ENCODE measurements around the gene ZFYVE21. TPM values are rescaled to one million over a fixed set of nuclear protein-coding genes. Genes with fewer than 3 reads are reported as not detected.

ZFYVE21 gene
- total RNA-seq, 4 donors from 2014 or later, result 151 to 308 (median 224) TPM

- TF ChIP-seq POLR2A (IDR thresholded peaks at IDR 0.05) (no peak), CTCF (IDR thresholded peaks at IDR 0.05) (no peak), EP300 (IDR thresholded peaks at IDR 0.05) (no peak)
- peaks cover 0 to 76% (median 0%) of the 10 kb centered on the region in 3 donors for H3K36me3 ChIP-seq
- H3K4me1 ChIP-seq, result peaks cover 0 to 4% (median 0%) of the 10 kb centered on the region in 4 donors
These were observed 28.1 kb downstream of the ZFYVE21 start for GRCh38 chr14:103743691-103744090.

GRCh38 chr14:103744621-103745395 is 29.2 kb downstream of the ZFYVE21 start:
- Histone ChIP-seq H3K27ac (peak overlapping the region in 1 of 4 donors; percentile 1), H3K4me1 (peaks cover 0 to 4% (median 0%) of the 10 kb centered on the region in 4 donors), H3K27me3 (no peaks in the 10 kb centered on the region), H3K4me3 (no peak overlapping the region), H3K36me3 (peaks cover 0 to 70% (median 0%) of the 10 kb centered on the region in 3 donors), H3K9me3 (no peaks in the 10 kb centered on the region)
- DNase-seq (ENCODE audit: low spot score in 2 of 2), result no peak
- no peak for TF ChIP-seq CTCF (IDR thresholded peaks at IDR 0.05)
- no peak for TF ChIP-seq POLR2A (IDR thresholded peaks at IDR 0.05)
- no peak for TF ChIP-seq EP300 (IDR thresholded peaks at IDR 0.05)
- 87 to 91% methylated on average over 15 of the region's 15 CpGs for WGBS, 2 donors

More at GRCh38 chr14:103743691-103744090, 28.1 kb downstream of the ZFYVE21 start:
- Histone ChIP-seq H3K9me3 (no peaks in the 10 kb centered on the region), H3K27ac (peak overlapping the region in 1 of 4 donors; percentile 20), H3K27me3 (no peaks in the 10 kb centered on the region), H3K4me3 (no peak overlapping the region)
- DNase-seq (ENCODE audit: low spot score in 2 of 2), result peak in 1 of 2 donors; percentile 13
- 77 to 80% methylated on average over 12 to 14 of the region's 15 CpGs for WGBS, 2 donors

- WGBS, 2 donors, result 72% methylated on average over 5 of the region's 5 CpGs
- H3K4me1 ChIP-seq, result peaks cover 0 to 4% (median 0%) of the 10 kb centered on the region in 4 donors
- H3K4me3 ChIP-seq, result no peak overlapping the region
- no peaks in the 10 kb centered on the region for H3K9me3 ChIP-seq
- TF ChIP-seq EP300 (IDR thresholded peaks at IDR 0.05) (no peak), CTCF (IDR thresholded peaks at IDR 0.05) (no peak), POLR2A (IDR thresholded peaks at IDR 0.05) (no peak)
- no peak for DNase-seq (ENCODE audit: low spot score in 2 of 2)
- peak overlapping the region in 1 of 4 donors; percentile 1 for H3K27ac ChIP-seq
- H3K36me3 ChIP-seq, result peaks cover 0 to 64% (median 0%) of the 10 kb centered on the region in 3 donors
- no peaks in the 10 kb centered on the region for H3K27me3 ChIP-seq
These were observed 29.8 kb downstream of the ZFYVE21 start for GRCh38 chr14:103745424-103745823.

GRCh38 chr14:103746701-103747100 is 31.1 kb downstream of the ZFYVE21 start:
- WGBS, 2 donors, result 48 to 84% methylated on average over 9 to 10 of the region's 10 CpGs
- peaks cover 0 to 51% (median 0%) of the 10 kb centered on the region in 3 donors for H3K36me3 ChIP-seq
- H3K9me3 ChIP-seq, result no peaks in the 10 kb centered on the region
- TF ChIP-seq POLR2A (IDR thresholded peaks at IDR 0.05) (no peak), EP300 (IDR thresholded peaks at IDR 0.05) (no peak), CTCF (IDR thresholded peaks at IDR 0.05) (no peak)
- H3K27me3 ChIP-seq, result no peaks in the 10 kb centered on the region
- no peak overlapping the region for H3K27ac ChIP-seq
- DNase-seq (ENCODE audit: low spot score in 2 of 2), result no peak
- no peak overlapping the region for H3K4me3 ChIP-seq
- H3K4me1 ChIP-seq, result peaks cover 0 to 4% (median 0%) of the 10 kb centered on the region in 4 donors

GRCh38 chr14:103748534-103748857 is 32.9 kb downstream of the ZFYVE21 start:
- Histone ChIP-seq H3K4me1 (no peaks in the 10 kb centered on the region), H3K36me3 (peaks cover 0 to 49% (median 0%) of the 10 kb centered on the region in 3 donors), H3K4me3 (no peak overlapping the region), H3K9me3 (no peaks in the 10 kb centered on the region), H3K27ac (no peak overlapping the region), H3K27me3 (no peaks in the 10 kb centered on the region)
- no peak for TF ChIP-seq EP300 (IDR thresholded peaks at IDR 0.05)
- no peak for TF ChIP-seq POLR2A (IDR thresholded peaks at IDR 0.05)
- no peak for TF ChIP-seq CTCF (IDR thresholded peaks at IDR 0.05)
- DNase-seq (ENCODE audit: low spot score in 2 of 2), result no peak
- 81 to 88% methylated on average over 5 of the region's 5 CpGs for WGBS, 2 donors
